Ascending aorta (tissue), 2 donors: ENCODE results near the gene PLAGL1. TPM values are rescaled to one million over a fixed set of nuclear protein-coding genes. Genes with fewer than 3 reads are reported as not detected.

ENCODE experiments used
- DNase-seq, 2 donors: peaks; one replicate each; pipeline ENCODE4 v3.0.0-alpha.2; 2019; ENCODE audit warnings: low spot score in 2 of 2
- H3K27ac ChIP-seq, 2 donors: fragments of 200-600 bp; sonication (generic); one replicate each; pipeline ENCODE4 v1.5.1; 2016 to 2017; ENCODE audit warnings: mild to moderate bottlenecking in 1 of 2
- H3K27me3 ChIP-seq: fragments of 200-600 bp; sonication (generic); one replicate; pipeline ENCODE4 v1.5.1; 2017
- H3K36me3 ChIP-seq, 2 donors: fragments of 200-600 bp; sonication (generic); one replicate each; pipeline ENCODE4 v1.5.1; 2016
- H3K4me1 ChIP-seq, 2 donors: fragments of 200-600 bp; sonication (generic); one replicate each; pipeline ENCODE4 v1.5.1; 2016 to 2017; ENCODE audit warnings: mild to moderate bottlenecking in 1 of 2
- H3K4me3 ChIP-seq, 2 donors: fragments of 200-600 bp; sonication (generic); one replicate each; pipeline ENCODE4 v1.5.1; 2016 to 2017; ENCODE audit warnings: mild to moderate bottlenecking in 1 of 2
- H3K9me3 ChIP-seq, 2 donors: fragments of 200-600 bp; sonication (generic); one replicate each; pipeline ENCODE4 v1.5.1; 2016
- intact Hi-C: fragments of 100-400 bp; cut with DNase I; formaldehyde crosslinking; loops from one replicate; pipeline ENCODE4 v1.15.1; 2023
- total RNA-seq: library from RNA; depleted of rRNA; stranded (reverse); fragments of >200 nt; gene quantifications from one replicate; pipeline ENCODE4 v1.1.0, GENCODE V29; 2016
- TF ChIP-seq, protein P1 (sequence below), 3 experiments: fragments of 200-600 bp in 2 of 3; fragments of 450-650 bp in 1 of 3; sonication (generic) in 2 of 3; IDR thresholded peaks; one replicate each; pipeline ENCODE4 v1.5.1; 2016 to 2019; ENCODE audit warnings: antibody characterized with exemption in 3 of 3, mild to moderate bottlenecking in 1 of 3, moderate library complexity in 1 of 3

Gene PLAGL1
- total RNA-seq, 1 donor from 2014 or later, result 86.3 TPM

- Histone ChIP-seq H3K9me3 (peaks cover 0 to 17% of the 10 kb centered on the region in 2 donors), H3K27me3 (no peaks in the 10 kb centered on the region), H3K36me3 (no peaks in the 10 kb centered on the region), H3K27ac (no peak overlapping the region), H3K4me1 (no peaks in the 10 kb centered on the region), H3K4me3 (no peak overlapping the region)
- no peak for DNase-seq
- TF ChIP-seq, protein P1, sequence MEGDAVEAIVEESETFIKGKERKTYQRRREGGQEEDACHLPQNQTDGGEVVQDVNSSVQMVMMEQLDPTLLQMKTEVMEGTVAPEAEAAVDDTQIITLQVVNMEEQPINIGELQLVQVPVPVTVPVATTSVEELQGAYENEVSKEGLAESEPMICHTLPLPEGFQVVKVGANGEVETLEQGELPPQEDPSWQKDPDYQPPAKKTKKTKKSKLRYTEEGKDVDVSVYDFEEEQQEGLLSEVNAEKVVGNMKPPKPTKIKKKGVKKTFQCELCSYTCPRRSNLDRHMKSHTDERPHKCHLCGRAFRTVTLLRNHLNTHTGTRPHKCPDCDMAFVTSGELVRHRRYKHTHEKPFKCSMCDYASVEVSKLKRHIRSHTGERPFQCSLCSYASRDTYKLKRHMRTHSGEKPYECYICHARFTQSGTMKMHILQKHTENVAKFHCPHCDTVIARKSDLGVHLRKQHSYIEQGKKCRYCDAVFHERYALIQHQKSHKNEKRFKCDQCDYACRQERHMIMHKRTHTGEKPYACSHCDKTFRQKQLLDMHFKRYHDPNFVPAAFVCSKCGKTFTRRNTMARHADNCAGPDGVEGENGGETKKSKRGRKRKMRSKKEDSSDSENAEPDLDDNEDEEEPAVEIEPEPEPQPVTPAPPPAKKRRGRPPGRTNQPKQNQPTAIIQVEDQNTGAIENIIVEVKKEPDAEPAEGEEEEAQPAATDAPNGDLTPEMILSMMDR (IDR thresholded peaks at IDR 0.05), result no peak
- intact Hi-C loops, result no loop called here
These were observed 97.0 kb downstream of the PLAGL1 start for GRCh38 chr6:143911028-143911427.

DNA sequence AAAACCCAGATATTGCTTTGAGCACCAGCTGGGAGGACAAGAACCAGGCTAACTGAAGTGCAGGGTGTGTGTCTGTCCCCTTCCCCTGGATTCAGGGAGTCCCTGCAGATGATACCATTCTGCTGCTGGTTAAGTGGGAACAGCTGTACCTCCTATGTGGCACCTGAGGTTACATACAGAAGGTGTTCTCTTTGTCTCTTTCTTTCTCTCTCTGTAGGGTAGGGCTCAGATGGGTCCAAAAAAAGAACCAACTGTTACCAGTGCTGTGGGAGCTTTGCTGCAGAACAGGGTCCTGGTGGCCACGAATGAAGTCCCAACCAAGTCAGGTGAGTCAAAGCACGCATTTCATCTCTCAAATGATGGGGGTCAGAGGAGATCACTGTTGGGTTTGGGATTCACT is 105.2 kb downstream of the PLAGL1 start:
- H3K27ac ChIP-seq, result peak overlapping the region; percentile 19 to 73
- TF ChIP-seq, protein P1 (IDR thresholded peaks at IDR 0.05), result no peak
- no peak for DNase-seq
- peaks cover 3 to 12% of the 10 kb centered on the region in 2 donors for H3K4me1 ChIP-seq
- no peak overlapping the region for H3K4me3 ChIP-seq
- intact Hi-C loops, result no loop called here
- H3K36me3 ChIP-seq, result no peaks in the 10 kb centered on the region
- no peaks in the 10 kb centered on the region for H3K9me3 ChIP-seq
- H3K27me3 ChIP-seq, result no peaks in the 10 kb centered on the region

- intact Hi-C loops, result no loop called here
- no peak for DNase-seq
- TF ChIP-seq, protein P1 (IDR thresholded peaks at IDR 0.05), result no peak
These were observed 105.9 kb downstream of the PLAGL1 start for GRCh38 chr6:143901885-143902750.

DNA sequence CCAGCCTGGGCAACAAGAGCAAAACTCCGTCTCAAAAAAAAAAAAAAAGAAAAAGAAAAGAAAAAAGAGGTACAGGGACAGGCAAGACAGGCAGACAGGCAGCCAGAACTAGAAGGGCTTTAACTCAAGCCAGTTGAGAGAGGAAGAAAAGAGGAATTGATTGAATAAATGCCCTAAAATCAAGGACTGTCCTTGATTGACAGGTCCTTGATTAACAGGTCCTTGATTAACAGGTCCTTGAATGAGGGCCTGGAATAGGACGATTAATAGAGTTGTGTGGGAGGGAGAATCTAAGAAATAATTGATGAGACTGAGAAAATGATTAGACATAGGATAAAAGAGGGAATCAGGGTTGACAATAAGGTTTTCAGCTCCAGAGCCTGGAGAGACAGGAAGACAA is 107.7 kb downstream of the PLAGL1 start:
- intact Hi-C loops, result no loop called here
- H3K9me3 ChIP-seq, result no peaks in the 10 kb centered on the region
- H3K4me1 ChIP-seq, result peaks cover 3 to 12% of the 10 kb centered on the region in 2 donors
- no peak for DNase-seq
- no peaks in the 10 kb centered on the region for H3K36me3 ChIP-seq
- TF ChIP-seq, protein P1 (IDR thresholded peaks at IDR 0.05), result no peak
- H3K4me3 ChIP-seq, result no peak overlapping the region
- no peaks in the 10 kb centered on the region for H3K27me3 ChIP-seq
- H3K27ac ChIP-seq, result no peak overlapping the region

More at GRCh38 chr6:143901885-143902750, 105.9 kb downstream of the PLAGL1 start:
- H3K36me3 ChIP-seq, result no peaks in the 10 kb centered on the region
- no peaks in the 10 kb centered on the region for H3K27me3 ChIP-seq
- peak overlapping the region; percentile 73 to 74 for H3K27ac ChIP-seq
- no peaks in the 10 kb centered on the region for H3K9me3 ChIP-seq
- peaks cover 3 to 12% of the 10 kb centered on the region in 2 donors for H3K4me1 ChIP-seq
- peak overlapping the region; percentile 2 to 27 for H3K4me3 ChIP-seq

GRCh38 chr6:143896126-143896860 is 111.8 kb downstream of the PLAGL1 start:
- Histone ChIP-seq H3K4me1 (no peaks in the 10 kb centered on the region), H3K9me3 (no peaks in the 10 kb centered on the region), H3K4me3 (no peak overlapping the region), H3K36me3 (no peaks in the 10 kb centered on the region), H3K27me3 (no peaks in the 10 kb centered on the region), H3K27ac (no peak overlapping the region)
- intact Hi-C loops, result no loop called here
- TF ChIP-seq, protein P1 (IDR thresholded peaks at IDR 0.05), result no peak
- DNase-seq, result no peak
